GM12878 (cell line): ENCODE measurements around the gene MT1G. TPM values are rescaled to one million over a fixed set of nuclear protein-coding genes. Genes with fewer than 3 reads are reported as not detected.

Source experiments
- polyA plus RNA-seq, 11 experiments: library from polyadenylated mRNA; depleted of rRNA in 4 of 11; unstranded in 6 of 11; stranded (reverse) in 5 of 11; fragments of >200 nt; fragmentation: Nextera tagmentation in 4 of 11; fragmentation: Illumina TruSeq in 1 of 11; extraction: Ambion mirVana in 4 of 11; extraction: Trizol in 1 of 11; gene quantifications; 1 replicate in 1 of 11; 2 replicates in 10 of 11; pipeline versions ENCODE4 v1.2.1 to v1.2.3, GENCODE V29; 2011 to 2016; ENCODE audit warnings: inconsistent platforms in 2 of 11, missing spikeins in 2 of 11, low read depth in 1 of 11
- total RNA-seq, 4 experiments: library from RNA; depleted of rRNA in 3 of 4; stranded (reverse); fragments of >200 nt in 3 of 4; fragmentation: Illumina TruSeq in 1 of 4; extraction: Trizol in 1 of 4; gene quantifications; 2 replicates each; pipeline versions ENCODE4 v1.2.1 to v1.2.3, GENCODE V29; 2013 to 2021

Gene MT1G
- total and polyA plus RNA-seq, 10 of the 15 experiments (the other 5 are each of a cell fraction or from before 2014, with no cell fraction given): 1.2 to 9.1 (median 4.6) TPM

Other genes starting within 250 kb of the MT1G start
Only the 7 nearest of the 16 such genes appear.
- gene MT1E, start 42.3 kb downstream of the MT1G start, total RNA-seq (2014; rRNA removed): 10.0 and 11.0 TPM in 2 replicates
- gene MT1E, start 42.3 kb downstream of the MT1G start, total RNA-seq (2014; rRNA removed; fragmentation: Illumina TruSeq; extraction: Trizol): 7.6 and 7.9 TPM in 2 replicates
- 10.6 and 12.7 TPM in 2 replicates for gene MT1E, start 42.3 kb downstream of the MT1G start, total RNA-seq (2021)
- 16.8 and 18.2 TPM in 2 replicates for gene MT1E, start 42.3 kb downstream of the MT1G start, polyA plus RNA-seq (2011; rRNA removed)
- gene MT1E, start 42.3 kb downstream of the MT1G start, polyA plus RNA-seq (2014; fragmentation: Illumina TruSeq; extraction: Trizol): 0.48 and 5.8 TPM in 2 replicates
- 10 to 100 TPM; 17.7 to 20.7 TPM for gene MT1E, start 42.3 kb downstream of the MT1G start, polyA plus RNA-seq (2014; fragmentation: Nextera tagmentation; extraction: Ambion mirVana)
- gene MT1E, start 42.3 kb downstream of the MT1G start, polyA plus RNA-seq (2014; rRNA removed): 16.2 and 18.8 TPM in 2 replicates
- gene MT1E, start 42.3 kb downstream of the MT1G start, polyA plus RNA-seq (2016; fragmentation: Nextera tagmentation; extraction: Ambion mirVana): 10 to 100 TPM; 20.1 to 22.3 TPM
- not detected in 2 replicates for gene MT1M, start 35.4 kb downstream of the MT1G start, total RNA-seq (2014; rRNA removed)
- gene MT1M, start 35.4 kb downstream of the MT1G start, total RNA-seq (2014; rRNA removed; fragmentation: Illumina TruSeq; extraction: Trizol): not detected in 2 replicates
- gene MT1M, start 35.4 kb downstream of the MT1G start, total RNA-seq (2021): not detected in 2 replicates
- not detected in 2 replicates for gene MT1M, start 35.4 kb downstream of the MT1G start, polyA plus RNA-seq (2011; rRNA removed)
- not detected in 2 replicates for gene MT1M, start 35.4 kb downstream of the MT1G start, polyA plus RNA-seq (2014; fragmentation: Illumina TruSeq; extraction: Trizol)
- gene MT1M, start 35.4 kb downstream of the MT1G start, polyA plus RNA-seq (2014; fragmentation: Nextera tagmentation; extraction: Ambion mirVana): not detected
- not detected in 2 replicates for gene MT1M, start 35.4 kb downstream of the MT1G start, polyA plus RNA-seq (2014; rRNA removed)
- gene MT1M, start 35.4 kb downstream of the MT1G start, polyA plus RNA-seq (2016; fragmentation: Nextera tagmentation; extraction: Ambion mirVana): not detected
- not detected in 2 replicates for gene MT1A, start 29.4 kb downstream of the MT1G start, total RNA-seq (2014; rRNA removed)
- gene MT1A, start 29.4 kb downstream of the MT1G start, total RNA-seq (2014; rRNA removed; fragmentation: Illumina TruSeq; extraction: Trizol): not detected in 2 replicates
- not detected in 2 replicates for gene MT1A, start 29.4 kb downstream of the MT1G start, total RNA-seq (2021)
- gene MT1A, start 29.4 kb downstream of the MT1G start, polyA plus RNA-seq (2011; rRNA removed): not detected in 2 replicates
- gene MT1A, start 29.4 kb downstream of the MT1G start, polyA plus RNA-seq (2014; fragmentation: Illumina TruSeq; extraction: Trizol): not detected in 2 replicates
- not detected for gene MT1A, start 29.4 kb downstream of the MT1G start, polyA plus RNA-seq (2014; fragmentation: Nextera tagmentation; extraction: Ambion mirVana)
- not detected in 2 replicates for gene MT1A, start 29.4 kb downstream of the MT1G start, polyA plus RNA-seq (2014; rRNA removed)
- not detected for gene MT1A, start 29.4 kb downstream of the MT1G start, polyA plus RNA-seq (2016; fragmentation: Nextera tagmentation; extraction: Ambion mirVana)
- not detected in 2 replicates for gene MT1B, start 16.2 kb downstream of the MT1G start, total RNA-seq (2014; rRNA removed)
- gene MT1B, start 16.2 kb downstream of the MT1G start, total RNA-seq (2014; rRNA removed; fragmentation: Illumina TruSeq; extraction: Trizol): not detected in 2 replicates
- gene MT1B, start 16.2 kb downstream of the MT1G start, total RNA-seq (2021): not detected in 2 replicates
- gene MT1B, start 16.2 kb downstream of the MT1G start, polyA plus RNA-seq (2011; rRNA removed): not detected in 2 replicates
- not detected in 2 replicates for gene MT1B, start 16.2 kb downstream of the MT1G start, polyA plus RNA-seq (2014; fragmentation: Illumina TruSeq; extraction: Trizol)
- not detected for gene MT1B, start 16.2 kb downstream of the MT1G start, polyA plus RNA-seq (2014; fragmentation: Nextera tagmentation; extraction: Ambion mirVana)
- gene MT1B, start 16.2 kb downstream of the MT1G start, polyA plus RNA-seq (2014; rRNA removed): not detected in 2 replicates
- not detected for gene MT1B, start 16.2 kb downstream of the MT1G start, polyA plus RNA-seq (2016; fragmentation: Nextera tagmentation; extraction: Ambion mirVana)
- 0.27 and 1.5 TPM in 2 replicates for gene MT1F, start 10.1 kb downstream of the MT1G start, total RNA-seq (2014; rRNA removed)
- not detected in 2 replicates for gene MT1F, start 10.1 kb downstream of the MT1G start, total RNA-seq (2014; rRNA removed; fragmentation: Illumina TruSeq; extraction: Trizol)
- 0.40 and 1.1 TPM in 2 replicates for gene MT1F, start 10.1 kb downstream of the MT1G start, total RNA-seq (2021)
- 1.8 and 2.4 TPM in 2 replicates for gene MT1F, start 10.1 kb downstream of the MT1G start, polyA plus RNA-seq (2011; rRNA removed)
- 0.28 TPM in 1 of 2 replicates, not detected in the other for gene MT1F, start 10.1 kb downstream of the MT1G start, polyA plus RNA-seq (2014; fragmentation: Illumina TruSeq; extraction: Trizol)
- 1 to 10 TPM in 1 of 2 experiments, under 1 TPM in 1; 0.57 to 1.1 TPM for gene MT1F, start 10.1 kb downstream of the MT1G start, polyA plus RNA-seq (2014; fragmentation: Nextera tagmentation; extraction: Ambion mirVana)
- 1.3 and 1.4 TPM in 2 replicates for gene MT1F, start 10.1 kb downstream of the MT1G start, polyA plus RNA-seq (2014; rRNA removed)
- 1 to 10 TPM; 1.1 to 2.5 TPM for gene MT1F, start 10.1 kb downstream of the MT1G start, polyA plus RNA-seq (2016; fragmentation: Nextera tagmentation; extraction: Ambion mirVana)
- 0.87 TPM in 1 of 2 replicates, not detected in the other for gene MT1H, start 1.7 kb upstream of the MT1G start, total RNA-seq (2014; rRNA removed)
- not detected in 2 replicates for gene MT1H, start 1.7 kb upstream of the MT1G start, total RNA-seq (2014; rRNA removed; fragmentation: Illumina TruSeq; extraction: Trizol)
- gene MT1H, start 1.7 kb upstream of the MT1G start, total RNA-seq (2021): 1.3 and 1.8 TPM in 2 replicates
- 0.53 and 0.86 TPM in 2 replicates for gene MT1H, start 1.7 kb upstream of the MT1G start, polyA plus RNA-seq (2011; rRNA removed)
- gene MT1H, start 1.7 kb upstream of the MT1G start, polyA plus RNA-seq (2014; fragmentation: Illumina TruSeq; extraction: Trizol): 0.40 TPM in 1 of 2 replicates, not detected in the other
- gene MT1H, start 1.7 kb upstream of the MT1G start, polyA plus RNA-seq (2014; fragmentation: Nextera tagmentation; extraction: Ambion mirVana): 1 to 10 TPM in 1 of 2 experiments, under 1 TPM in 1; 0.98 to 2.1 TPM
- gene MT1H, start 1.7 kb upstream of the MT1G start, polyA plus RNA-seq (2014; rRNA removed): 0.99 and 2.6 TPM in 2 replicates
- gene MT1H, start 1.7 kb upstream of the MT1G start, polyA plus RNA-seq (2016; fragmentation: Nextera tagmentation; extraction: Ambion mirVana): 1 to 10 TPM; 5.8 to 6.0 TPM
- gene MT1X, start 14.4 kb upstream of the MT1G start, total RNA-seq (2014; rRNA removed): 9.6 and 14.4 TPM in 2 replicates
- gene MT1X, start 14.4 kb upstream of the MT1G start, total RNA-seq (2014; rRNA removed; fragmentation: Illumina TruSeq; extraction: Trizol): 9.9 and 10.0 TPM in 2 replicates
- gene MT1X, start 14.4 kb upstream of the MT1G start, total RNA-seq (2021): 11.6 and 16.3 TPM in 2 replicates
- gene MT1X, start 14.4 kb upstream of the MT1G start, polyA plus RNA-seq (2011; rRNA removed): 8.7 and 11.8 TPM in 2 replicates
- gene MT1X, start 14.4 kb upstream of the MT1G start, polyA plus RNA-seq (2014; fragmentation: Illumina TruSeq; extraction: Trizol): 3.0 and 9.0 TPM in 2 replicates
- gene MT1X, start 14.4 kb upstream of the MT1G start, polyA plus RNA-seq (2014; fragmentation: Nextera tagmentation; extraction: Ambion mirVana): 10 to 100 TPM; 45.6 to 51.9 TPM
- 5.8 and 22.2 TPM in 2 replicates for gene MT1X, start 14.4 kb upstream of the MT1G start, polyA plus RNA-seq (2014; rRNA removed)
- gene MT1X, start 14.4 kb upstream of the MT1G start, polyA plus RNA-seq (2016; fragmentation: Nextera tagmentation; extraction: Ambion mirVana): 10 to 100 TPM; 59.9 to 65.6 TPM